Measurements from ENCODE around the gene CRISP1. TPM values are rescaled to one million over a fixed set of nuclear protein-coding genes. Genes with fewer than 3 reads are reported as not detected.
A peak's percentile ranks its signal among the peaks of the same experiment; 100 is the strongest.
"Not testable (repeated sequence)": the region's sequence is repeated elsewhere in the genome, so short reads cannot be mapped to it uniquely, and the experiment has no call there.

Gene CRISP1
- total RNA-seq, 1 experiment from 2014 or later: not detected

DNA sequence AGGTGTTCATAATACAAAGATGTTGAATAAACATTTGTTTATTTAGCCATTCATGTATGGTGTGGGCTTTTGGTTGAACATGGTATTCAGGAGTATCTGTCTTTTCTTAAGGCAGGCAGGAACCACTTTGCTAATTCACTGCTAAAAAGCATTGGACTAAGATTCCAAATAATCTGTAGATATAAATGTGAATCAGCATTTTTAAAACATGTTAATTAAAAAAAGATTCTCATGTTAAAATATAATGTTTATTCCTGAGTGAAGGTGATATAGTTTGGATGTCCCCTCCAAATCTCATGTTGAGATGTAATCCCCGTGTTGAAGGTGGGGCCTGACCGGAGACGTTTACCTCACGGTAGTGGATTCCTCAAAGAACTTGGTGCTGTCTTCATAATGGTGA is 19.3 kb downstream of the CRISP1 start:
- DNase-seq (ENCODE audit: extremely low read depth, low read depth): no peak

- no peak for DNase-seq (ENCODE audit: extremely low read depth, low read depth)
Measured at GRCh38 chr6:49841424-49841823, 24.9 kb downstream of the CRISP1 start.

DNA sequence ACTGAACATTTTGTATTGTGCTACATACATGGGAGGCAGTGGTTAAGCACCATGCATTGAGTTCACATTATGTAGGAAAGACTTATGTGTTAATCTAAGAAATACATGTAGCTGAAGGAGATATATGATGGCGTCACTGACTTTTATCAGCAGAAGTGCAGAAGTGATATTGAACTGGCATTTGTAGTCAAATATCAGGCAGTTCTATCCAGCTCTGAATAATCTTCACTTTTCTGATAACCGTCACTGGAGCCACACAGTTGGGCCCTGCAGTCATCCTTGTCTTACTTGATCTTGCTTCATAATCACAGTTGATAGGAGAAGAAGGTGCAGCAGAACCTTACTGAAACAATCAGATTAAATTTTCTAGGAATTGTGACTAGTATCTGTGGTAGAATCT is 26.4 kb downstream of the CRISP1 start:
- no peak for DNase-seq (ENCODE audit: extremely low read depth, low read depth)

GRCh38 chr6:49839162-49839561 is 27.2 kb downstream of the CRISP1 start:
- DNase-seq (ENCODE audit: extremely low read depth, low read depth): no peak

- no peak for DNase-seq (ENCODE audit: extremely low read depth, low read depth)
Measured at GRCh38 chr6:49835140-49835539, 31.2 kb downstream of the CRISP1 start.

GRCh38 chr6:49833386-49833785 is 32.9 kb downstream of the CRISP1 start:
- no peak for DNase-seq (ENCODE audit: extremely low read depth, low read depth)

- no peak for DNase-seq (ENCODE audit: extremely low read depth, low read depth)
Measured at GRCh38 chr6:49826743-49827406, 39.5 kb downstream of the CRISP1 start.

- no peak for DNase-seq (ENCODE audit: extremely low read depth, low read depth)
Measured at GRCh38 chr6:49815166-49815565, 51.2 kb downstream of the CRISP1 start.

DNA sequence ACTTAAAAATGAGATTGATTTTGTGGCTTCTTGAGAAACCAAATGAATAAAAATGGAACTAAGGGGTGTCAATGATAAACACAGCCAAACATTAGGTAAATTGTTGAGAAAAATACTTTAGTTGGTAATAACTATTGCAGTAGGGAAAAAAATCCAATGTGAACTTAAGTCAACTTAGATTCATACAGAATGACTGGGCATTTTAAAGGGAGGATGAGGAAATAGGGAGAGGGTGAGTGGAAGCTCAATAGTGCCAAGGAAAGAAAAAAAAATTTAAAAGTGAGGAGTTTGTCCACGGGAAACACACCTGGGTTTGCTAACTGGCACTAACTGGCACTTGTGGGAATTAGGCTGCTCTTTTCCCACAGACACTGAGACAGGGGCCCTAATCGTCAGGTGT is 53.1 kb downstream of the CRISP1 start:
- DNase-seq (ENCODE audit: extremely low read depth, low read depth): no peak

- no peak for DNase-seq (ENCODE audit: extremely low read depth, low read depth)
Measured at GRCh38 chr6:49806145-49806544, 60.2 kb downstream of the CRISP1 start.

GRCh38 chr6:49805246-49805645 is 61.1 kb downstream of the CRISP1 start:
- no peak for DNase-seq (ENCODE audit: extremely low read depth, low read depth)

- no peak for DNase-seq (ENCODE audit: extremely low read depth, low read depth)
Measured at GRCh38 chr6:49801525-49801924, 64.8 kb downstream of the CRISP1 start.

- DNase-seq (ENCODE audit: extremely low read depth, low read depth): no peak
Measured at GRCh38 chr6:49799090-49799489, 67.2 kb downstream of the CRISP1 start.

DNA sequence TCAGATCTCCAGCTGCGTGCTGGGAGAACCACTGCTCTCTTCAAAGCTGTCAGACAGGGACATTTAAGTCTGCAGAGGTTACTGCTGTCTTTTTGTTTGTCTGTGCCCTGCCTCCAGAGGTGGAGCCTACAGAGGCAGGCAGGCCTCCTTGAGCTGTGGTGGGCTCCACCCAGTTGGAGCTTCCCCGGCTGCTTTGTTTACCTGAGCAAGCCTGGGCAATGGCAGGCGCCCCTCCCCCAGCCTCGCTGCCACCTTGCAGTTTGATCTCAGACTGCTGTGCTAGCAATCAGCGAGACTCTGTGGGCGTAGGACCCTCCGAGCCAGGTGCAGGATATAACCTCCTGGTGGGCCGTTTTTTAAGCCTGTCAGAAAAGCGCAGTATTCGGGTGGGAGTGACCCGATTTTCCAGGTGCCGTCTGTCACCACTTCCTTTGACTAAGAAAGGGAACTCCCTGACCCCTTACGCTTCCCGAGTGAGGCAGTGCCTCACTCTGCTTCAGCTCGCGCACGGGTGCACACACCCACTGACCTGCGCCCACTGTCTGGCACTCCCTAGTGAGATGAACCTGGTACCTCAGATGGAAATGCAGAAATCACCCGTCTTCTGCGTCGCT is 69.4 kb downstream of the CRISP1 start:
- not testable (repeated sequence) for DNase-seq (ENCODE audit: extremely low read depth, low read depth)

GRCh38 chr6:49790341-49790740 is 76.0 kb downstream of the CRISP1 start:
- no peak for DNase-seq (ENCODE audit: extremely low read depth, low read depth)

- peak; percentile 13 for DNase-seq (ENCODE audit: extremely low read depth, low read depth)
Measured at GRCh38 chr6:49787176-49787575, 79.2 kb downstream of the CRISP1 start, which contains the start of gene PGK2. Gene PGK2, minus strand, starts transcription at chr6:49787285. Its CDS starts 98 bp downstream, at chr6:49787187.

DNA sequence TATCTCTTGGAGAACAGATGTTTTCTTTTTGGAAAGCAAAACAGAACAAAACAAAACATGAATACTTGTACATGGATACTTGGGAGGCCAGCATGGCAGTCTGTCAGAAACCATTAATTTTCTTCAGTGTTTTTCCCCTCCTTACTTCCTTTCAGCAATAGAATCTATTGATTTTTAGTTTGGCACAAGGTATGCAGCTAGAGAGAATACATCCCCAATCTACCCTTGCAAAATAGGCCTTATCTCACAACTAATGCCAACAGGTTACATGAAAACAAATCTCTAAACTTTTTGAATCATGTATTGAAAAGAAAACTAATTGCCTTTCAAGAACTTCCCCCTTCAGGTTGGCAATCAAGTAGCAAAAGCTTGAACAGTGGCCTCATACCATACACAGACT is 82.1 kb downstream of the CRISP1 start:
- no peak for DNase-seq (ENCODE audit: extremely low read depth, low read depth)

Other genes with a start within 250 kb of the CRISP1 start
- gene RHAG, start 229.7 kb downstream of the CRISP1 start, total RNA-seq (2014; rRNA removed; shearing (Covaris generic)): not detected in 2 replicates
- gene CRISP2, start 153.0 kb downstream of the CRISP1 start, total RNA-seq (2014; rRNA removed; shearing (Covaris generic)): 0.12 TPM in 1 of 2 replicates, not detected in the other
- gene CRISP3, start 122.1 kb downstream of the CRISP1 start, total RNA-seq (2014; rRNA removed; shearing (Covaris generic)): not detected in 2 replicates
- not detected in 2 replicates for gene PGK2, start 79.2 kb downstream of the CRISP1 start, total RNA-seq (2014; rRNA removed; shearing (Covaris generic))
- gene DEFB114, start 97.6 kb upstream of the CRISP1 start, total RNA-seq (2014; rRNA removed; shearing (Covaris generic)): not detected in 2 replicates
- not detected in 2 replicates for gene DEFB113, start 103.1 kb upstream of the CRISP1 start, total RNA-seq (2014; rRNA removed; shearing (Covaris generic))
- gene DEFB110, start 155.5 kb upstream of the CRISP1 start, total RNA-seq (2014; rRNA removed; shearing (Covaris generic)): not detected in 2 replicates
- not detected in 2 replicates for gene DEFB112, start 183.4 kb upstream of the CRISP1 start, total RNA-seq (2014; rRNA removed; shearing (Covaris generic))